ENCODE measurements around the gene AHDC1.
"Not testable (repeated sequence)": the region's sequence is repeated elsewhere in the genome, so short reads cannot be mapped to it uniquely, and the experiment has no call there.

DNA sequence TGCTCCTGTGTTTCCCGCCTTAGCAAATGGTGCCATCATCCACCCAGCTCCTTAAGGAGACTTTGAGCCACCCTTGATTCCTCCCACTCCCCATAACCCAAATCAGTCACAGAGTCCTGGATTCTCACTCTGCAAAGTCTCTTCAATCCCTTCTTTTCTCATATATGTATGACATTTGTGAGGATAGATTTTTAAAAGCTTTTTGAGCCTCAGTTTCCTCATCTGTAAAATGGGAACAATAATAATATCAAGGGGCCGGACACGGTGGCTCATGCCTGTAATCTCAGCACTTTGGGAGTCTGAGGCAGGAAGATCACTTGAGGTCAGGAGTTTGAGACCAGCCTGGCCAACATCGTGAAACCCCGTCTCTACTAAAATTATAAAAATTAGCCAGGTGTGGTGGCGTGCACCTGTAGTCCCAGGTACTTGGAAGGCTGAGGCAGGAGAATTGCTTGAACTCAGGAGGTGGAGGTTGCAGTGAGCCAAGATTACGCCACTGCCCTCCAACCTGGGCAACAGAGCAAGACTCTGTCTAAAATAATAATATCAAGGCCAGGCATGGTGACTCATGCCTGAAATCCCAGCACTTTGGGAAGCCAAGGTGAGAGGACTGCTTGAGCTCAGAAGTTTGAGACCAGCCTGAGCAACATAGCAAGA lies 16.0 kb upstream of the AHDC1 start:
- TF ChIP-seq NR2C2 (CRISPR knock-in tag; IDR thresholded peaks at IDR 0.05); ELF4 (CRISPR knock-in tag; IDR thresholded peaks at IDR 0.05; ENCODE audit: low read depth); MYBL2 (CRISPR knock-in tag; IDR thresholded peaks at IDR 0.05); CREM (CRISPR knock-in tag; IDR thresholded peaks at IDR 0.05): not testable (repeated sequence)
- TF ChIP-seq, protein P1, sequence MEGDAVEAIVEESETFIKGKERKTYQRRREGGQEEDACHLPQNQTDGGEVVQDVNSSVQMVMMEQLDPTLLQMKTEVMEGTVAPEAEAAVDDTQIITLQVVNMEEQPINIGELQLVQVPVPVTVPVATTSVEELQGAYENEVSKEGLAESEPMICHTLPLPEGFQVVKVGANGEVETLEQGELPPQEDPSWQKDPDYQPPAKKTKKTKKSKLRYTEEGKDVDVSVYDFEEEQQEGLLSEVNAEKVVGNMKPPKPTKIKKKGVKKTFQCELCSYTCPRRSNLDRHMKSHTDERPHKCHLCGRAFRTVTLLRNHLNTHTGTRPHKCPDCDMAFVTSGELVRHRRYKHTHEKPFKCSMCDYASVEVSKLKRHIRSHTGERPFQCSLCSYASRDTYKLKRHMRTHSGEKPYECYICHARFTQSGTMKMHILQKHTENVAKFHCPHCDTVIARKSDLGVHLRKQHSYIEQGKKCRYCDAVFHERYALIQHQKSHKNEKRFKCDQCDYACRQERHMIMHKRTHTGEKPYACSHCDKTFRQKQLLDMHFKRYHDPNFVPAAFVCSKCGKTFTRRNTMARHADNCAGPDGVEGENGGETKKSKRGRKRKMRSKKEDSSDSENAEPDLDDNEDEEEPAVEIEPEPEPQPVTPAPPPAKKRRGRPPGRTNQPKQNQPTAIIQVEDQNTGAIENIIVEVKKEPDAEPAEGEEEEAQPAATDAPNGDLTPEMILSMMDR (IDR thresholded peaks at IDR 0.05): not testable (repeated sequence)
- TF ChIP-seq, protein P2, sequence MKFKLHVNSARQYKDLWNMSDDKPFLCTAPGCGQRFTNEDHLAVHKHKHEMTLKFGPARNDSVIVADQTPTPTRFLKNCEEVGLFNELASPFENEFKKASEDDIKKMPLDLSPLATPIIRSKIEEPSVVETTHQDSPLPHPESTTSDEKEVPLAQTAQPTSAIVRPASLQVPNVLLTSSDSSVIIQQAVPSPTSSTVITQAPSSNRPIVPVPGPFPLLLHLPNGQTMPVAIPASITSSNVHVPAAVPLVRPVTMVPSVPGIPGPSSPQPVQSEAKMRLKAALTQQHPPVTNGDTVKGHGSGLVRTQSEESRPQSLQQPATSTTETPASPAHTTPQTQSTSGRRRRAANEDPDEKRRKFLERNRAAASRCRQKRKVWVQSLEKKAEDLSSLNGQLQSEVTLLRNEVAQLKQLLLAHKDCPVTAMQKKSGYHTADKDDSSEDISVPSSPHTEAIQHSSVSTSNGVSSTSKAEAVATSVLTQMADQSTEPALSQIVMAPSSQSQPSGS (CRISPR knock-in tag; IDR thresholded peaks at IDR 0.05; ENCODE audit: borderline replicate concordance, low read depth): not testable (repeated sequence)
- TF ChIP-seq, protein P3, sequence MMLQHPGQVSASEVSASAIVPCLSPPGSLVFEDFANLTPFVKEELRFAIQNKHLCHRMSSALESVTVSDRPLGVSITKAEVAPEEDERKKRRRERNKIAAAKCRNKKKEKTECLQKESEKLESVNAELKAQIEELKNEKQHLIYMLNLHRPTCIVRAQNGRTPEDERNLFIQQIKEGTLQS (CRISPR knock-in tag; conservative IDR thresholded peaks at IDR 0.05): not testable (repeated sequence)

Measured in WTC11 (cell line).